ENCODE measurements around the gene MTR. TPM values are rescaled to one million over a fixed set of nuclear protein-coding genes. Genes with fewer than 3 reads are reported as not detected.
"Not testable (repeated sequence)": the region's sequence is repeated elsewhere in the genome, so short reads cannot be mapped to it uniquely, and the experiment has no call there.

MTR gene
- total RNA-seq, 1 donor from 2014 or later: 37.5 TPM

DNA sequence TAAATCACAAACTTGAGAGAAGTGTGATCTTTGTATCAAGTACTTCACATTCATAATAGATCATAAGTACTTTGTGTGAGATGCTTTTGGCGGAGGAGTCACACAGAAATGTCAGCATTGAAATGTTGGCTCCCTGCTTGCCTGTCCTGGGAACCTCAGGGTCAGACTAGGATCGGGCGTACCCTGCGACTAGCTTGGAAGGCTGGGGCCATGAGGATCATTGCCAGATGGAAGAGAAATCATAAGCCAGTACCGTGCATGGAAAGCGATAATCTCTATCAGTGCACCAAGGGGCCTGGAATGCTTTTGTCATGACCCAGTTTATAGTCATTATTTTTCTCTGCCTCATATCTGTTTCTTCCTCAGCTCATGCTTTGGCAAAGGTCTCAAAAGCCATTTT lies 35.5 kb downstream of the MTR start:
- no peak for DNase-seq (ENCODE audit: low read depth, low spot score)

DNA sequence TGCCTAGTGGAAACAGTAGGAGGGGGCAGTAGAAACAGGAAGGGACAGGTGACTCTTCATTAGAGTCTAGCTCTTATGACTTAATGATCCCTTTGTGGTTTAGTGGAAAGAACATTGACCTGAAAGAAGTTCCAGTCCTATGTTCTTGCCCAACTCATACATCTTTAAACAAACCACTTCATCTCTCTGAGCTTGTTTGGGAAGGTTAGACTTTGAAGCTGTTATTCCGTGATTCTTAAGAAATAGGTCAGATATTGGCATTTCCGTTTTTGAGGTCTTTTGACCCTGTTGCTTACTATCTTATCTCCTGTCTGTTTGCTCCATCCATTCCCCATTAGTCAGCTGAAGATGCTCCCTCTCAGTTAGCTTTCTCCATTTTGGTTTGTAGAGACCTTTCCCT lies 38.5 kb downstream of the MTR start:
- no peak for DNase-seq (ENCODE audit: low read depth, low spot score)

GRCh38 chr1:236834876-236835275 lies 39.8 kb downstream of the MTR start:
- DNase-seq (ENCODE audit: low read depth, low spot score): no peak

DNA sequence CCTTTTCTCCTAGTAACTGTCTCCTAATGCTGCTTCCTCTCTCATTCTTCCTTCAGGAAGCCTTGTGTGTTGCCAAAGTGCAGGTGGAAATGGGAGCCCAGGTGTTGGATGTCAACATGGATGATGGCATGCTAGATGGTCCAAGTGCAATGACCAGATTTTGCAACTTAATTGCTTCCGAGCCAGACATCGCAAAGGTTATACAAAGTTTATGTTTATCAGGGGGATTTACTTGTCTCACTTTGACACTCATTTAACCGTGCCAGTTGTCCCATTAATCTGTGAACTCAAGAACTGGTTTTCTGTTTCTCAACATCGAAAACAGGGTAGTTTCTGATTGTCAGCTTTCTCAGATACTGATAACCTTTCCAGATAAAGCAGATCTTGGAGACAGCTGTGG lies 40.4 kb downstream of the MTR start:
- DNase-seq (ENCODE audit: low read depth, low spot score): no peak

- no peak for DNase-seq (ENCODE audit: low read depth, low spot score)
Measured at GRCh38 chr1:236836157-236836556, 41.1 kb downstream of the MTR start.

GRCh38 chr1:236837115-236837514 lies 42.0 kb downstream of the MTR start:
- DNase-seq (ENCODE audit: low read depth, low spot score): no peak

DNA sequence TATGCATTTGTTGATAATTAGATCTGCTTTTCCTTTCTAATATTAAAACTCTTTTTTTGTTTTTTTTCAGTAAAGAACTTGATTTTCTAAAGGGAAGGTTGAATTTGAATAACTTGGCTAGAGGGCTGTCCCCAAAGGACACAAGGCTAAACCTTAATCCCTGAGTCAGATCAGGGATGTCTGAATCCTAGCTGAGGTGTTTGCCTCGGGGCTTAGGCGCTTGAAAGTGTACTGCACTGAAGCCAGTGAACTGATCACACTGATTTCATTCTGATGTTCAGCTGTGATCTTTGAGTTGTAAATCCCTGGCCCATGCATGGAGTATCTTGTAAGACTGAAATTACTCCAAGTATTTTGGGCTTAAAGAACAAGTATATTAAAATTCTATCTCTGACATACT lies 42.8 kb downstream of the MTR start:
- DNase-seq (ENCODE audit: low read depth, low spot score): no peak

GRCh38 chr1:236841341-236841740 lies 46.2 kb downstream of the MTR start:
- no peak for DNase-seq (ENCODE audit: low read depth, low spot score)

- DNase-seq (ENCODE audit: low read depth, low spot score): no peak
Measured at GRCh38 chr1:236844499-236845271, 49.6 kb downstream of the MTR start.

DNA sequence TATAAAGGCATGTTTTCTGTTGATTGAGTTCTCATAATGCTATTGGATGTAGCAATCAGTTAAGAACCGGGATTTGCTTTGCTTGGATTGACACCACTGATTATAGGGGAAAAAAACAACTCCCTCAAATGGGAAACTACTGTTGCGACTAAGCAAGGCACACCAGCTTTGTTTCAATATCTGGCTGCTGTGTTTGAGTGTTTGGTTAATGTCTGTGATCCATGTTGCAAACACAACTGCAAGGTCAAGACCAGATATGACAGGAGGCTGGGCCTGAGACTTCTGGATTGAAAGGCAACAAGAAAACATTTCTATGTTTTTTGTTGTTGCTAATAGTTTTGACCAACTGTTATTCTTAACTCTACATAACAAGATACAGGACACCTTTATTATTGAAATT lies 50.7 kb downstream of the MTR start:
- DNase-seq (ENCODE audit: low read depth, low spot score): no peak

GRCh38 chr1:236848274-236848923 lies 53.3 kb downstream of the MTR start:
- no peak for DNase-seq (ENCODE audit: low read depth, low spot score)

DNA sequence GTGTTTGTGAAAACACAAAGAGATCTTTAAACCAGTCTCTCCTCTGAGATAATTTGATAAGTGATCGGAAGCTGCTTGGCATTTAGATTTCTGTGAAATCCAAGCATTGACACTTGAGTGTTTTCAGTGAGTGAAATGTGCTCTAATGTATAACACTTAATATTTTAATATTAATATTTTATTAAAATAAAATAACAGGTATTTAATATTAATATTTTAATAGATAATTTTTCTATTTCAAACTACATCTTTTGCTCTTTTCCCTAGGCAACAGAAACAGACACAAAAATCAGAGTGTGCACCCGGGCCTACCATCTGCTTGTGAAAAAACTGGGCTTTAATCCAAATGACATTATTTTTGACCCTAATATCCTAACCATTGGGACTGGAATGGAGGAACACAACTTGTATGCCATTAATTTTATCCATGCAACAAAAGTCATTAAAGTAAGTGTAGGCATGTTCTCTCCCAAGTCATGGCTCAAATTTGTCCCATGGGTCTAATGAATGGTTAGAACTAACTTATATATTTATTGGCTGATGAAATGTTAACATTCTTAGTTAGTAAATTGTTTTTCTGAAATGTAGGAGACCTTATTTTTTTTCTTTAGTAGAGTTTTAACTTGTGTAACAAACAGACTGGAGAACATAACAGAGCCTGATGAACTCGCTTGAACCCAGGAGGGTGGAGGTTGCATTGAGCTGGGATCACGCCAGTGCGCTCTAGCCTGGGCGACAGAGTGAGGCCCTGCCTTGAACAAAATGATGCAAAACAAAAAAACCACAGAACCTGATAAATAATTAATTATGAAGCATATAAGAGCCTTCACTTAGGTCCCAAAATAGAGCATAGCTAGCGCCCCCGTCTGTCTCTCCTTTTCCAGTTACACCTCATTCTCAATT lies 55.2 kb downstream of the MTR start:
- no peak for DNase-seq (ENCODE audit: low read depth, low spot score)

- no peak for DNase-seq (ENCODE audit: low read depth, low spot score)
Measured at GRCh38 chr1:236851871-236852270, 56.8 kb downstream of the MTR start.

- no peak for DNase-seq (ENCODE audit: low read depth, low spot score)
Measured at GRCh38 chr1:236853921-236854604, 59.0 kb downstream of the MTR start.

DNA sequence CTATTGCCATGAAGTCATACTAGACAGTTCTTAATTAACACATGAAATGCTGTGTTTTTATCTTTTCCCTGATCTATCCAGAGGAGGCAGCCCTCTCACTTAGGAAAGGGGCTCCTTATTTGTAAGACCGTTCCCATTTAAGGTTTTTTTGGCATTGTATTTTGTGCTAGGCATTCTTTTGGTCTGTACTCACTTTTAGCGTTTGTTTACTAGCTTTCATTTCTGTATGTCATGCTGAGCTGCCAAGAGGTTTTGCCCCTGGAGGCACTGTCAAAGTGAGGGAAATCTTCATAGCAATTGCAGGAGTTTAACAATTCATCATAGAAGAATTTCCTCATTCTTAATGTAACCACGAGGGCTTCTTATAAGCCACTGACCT lies 59.5 kb downstream of the MTR start:
- DNase-seq (ENCODE audit: low read depth, low spot score): no peak

GRCh38 chr1:236856649-236857048 lies 61.6 kb downstream of the MTR start:
- DNase-seq (ENCODE audit: low read depth, low spot score): not testable (repeated sequence)

GRCh38 chr1:236858165-236858564 lies 63.1 kb downstream of the MTR start:
- DNase-seq (ENCODE audit: low read depth, low spot score): no peak

DNA sequence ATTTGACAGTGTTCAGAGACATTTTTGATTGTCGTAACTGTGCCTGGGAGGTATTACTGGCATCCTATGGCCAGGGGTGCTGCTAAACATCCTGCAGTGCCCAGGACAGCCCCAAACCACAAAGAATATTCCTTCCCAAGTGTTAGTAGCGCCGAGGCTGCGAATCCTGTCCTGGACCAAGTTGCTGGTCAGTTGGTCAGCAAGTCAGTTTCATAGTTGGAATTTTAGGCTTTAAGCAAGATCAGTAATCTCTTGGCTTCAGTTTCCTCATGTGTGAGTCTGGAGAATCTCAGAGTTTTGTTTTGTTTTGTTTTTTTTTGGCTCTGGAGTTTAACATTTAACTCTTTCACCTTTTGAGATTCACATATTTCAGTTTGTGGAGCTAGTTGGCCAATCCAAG lies 65.0 kb downstream of the MTR start:
- DNase-seq (ENCODE audit: low read depth, low spot score): no peak

- no peak for DNase-seq (ENCODE audit: low read depth, low spot score)
Measured at GRCh38 chr1:236860674-236861073, 65.6 kb downstream of the MTR start.

DNA sequence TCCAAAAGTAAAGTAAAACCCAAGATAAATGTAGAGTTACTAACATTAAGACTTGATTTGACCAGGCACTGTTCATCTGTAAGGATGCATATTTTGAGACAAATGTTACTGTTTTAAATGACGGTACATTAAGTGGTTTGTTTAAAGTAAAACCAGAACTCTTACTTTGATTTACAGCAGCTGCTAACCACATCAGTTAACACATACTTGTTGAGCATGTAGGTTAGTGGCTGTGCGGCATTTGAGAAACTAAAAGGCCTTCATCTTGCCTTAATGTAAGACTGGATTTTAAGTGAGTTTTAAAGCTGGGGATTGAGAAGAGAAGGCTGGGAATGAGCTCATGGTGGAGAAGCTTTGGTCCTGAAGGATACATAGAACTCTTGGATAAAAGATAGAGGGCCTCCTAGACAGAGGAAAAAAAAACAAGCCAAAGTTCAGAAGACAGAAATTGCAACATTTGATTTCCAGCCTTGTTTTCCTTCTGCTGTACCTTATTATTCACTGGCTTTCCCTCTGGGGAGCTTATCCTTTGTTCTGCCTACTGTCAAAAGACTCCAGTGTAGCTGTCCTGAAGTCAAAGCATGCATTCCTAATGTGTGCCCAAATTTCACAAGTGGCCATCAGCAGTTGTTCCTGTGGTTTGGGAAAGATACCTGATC lies 66.6 kb downstream of the MTR start:
- DNase-seq (ENCODE audit: low read depth, low spot score): no peak

DNA sequence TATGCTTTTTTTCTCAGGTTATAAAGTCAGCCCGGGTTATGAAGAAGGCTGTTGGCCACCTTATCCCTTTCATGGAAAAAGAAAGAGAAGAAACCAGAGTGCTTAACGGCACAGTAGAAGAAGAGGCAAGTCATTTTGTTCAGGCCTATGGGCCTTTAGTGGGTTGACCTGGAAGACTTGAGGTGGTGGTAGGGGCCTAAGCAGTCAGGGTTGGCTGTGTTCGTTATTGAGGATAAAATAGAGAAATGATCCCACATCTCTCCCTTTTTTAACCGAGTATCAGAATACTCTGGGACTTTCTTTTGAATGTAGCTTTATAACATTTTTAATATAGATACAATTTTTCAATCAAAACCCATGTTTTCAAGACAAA lies 67.1 kb downstream of the MTR start:
- no peak for DNase-seq (ENCODE audit: low read depth, low spot score)
